Peyer's patch (tissue), 4 donors: ENCODE data around the gene RAPH1.
"Not testable (repeated sequence)": the region's sequence is repeated elsewhere in the genome, so short reads cannot be mapped to it uniquely, and the experiment has no call there.

ENCODE experiments used
- CTCF ChIP-seq, 6 experiments: fragments of 450-650 bp in 4 of 6; fragments of 200-600 bp in 2 of 6; sonication (generic) in 1 of 6; IDR thresholded peaks; one replicate each; pipeline ENCODE4 v1.5.1; 2017 to 2019; ENCODE audit warnings: antibody characterized with exemption in 6 of 6, mild to moderate bottlenecking in 3 of 6, moderate library complexity in 1 of 6
- POLR2A ChIP-seq, 2 donors: fragments of 450-650 bp; IDR thresholded peaks; one replicate each; pipeline ENCODE4 v1.5.1; 2017; ENCODE audit warnings: antibody characterized with exemption in 2 of 2, mild to moderate bottlenecking in 2 of 2, moderate library complexity in 2 of 2

- not testable (repeated sequence) for TF ChIP-seq POLR2A, CTCF (IDR thresholded peaks at IDR 0.05)
Measured at GRCh38 chr2:203429643-203430042, 105.5 kb downstream of the RAPH1 start.
